Gastroesophageal sphincter (tissue), 4 donors: ENCODE results near the gene FURIN. TPM values are rescaled to one million over a fixed set of nuclear protein-coding genes. Genes with fewer than 3 reads are reported as not detected.

Source experiments
- ATAC-seq: fragments of 150-250 bp; one replicate; pipeline ENCODE4 v1.9.1; 2016; ENCODE audit warnings: mild to moderate bottlenecking, moderate library complexity
- H3K27ac ChIP-seq, 4 donors: fragments of 200-600 bp; sonication (generic) in 3 of 4; 1 replicate in 3 of 4; 2 replicates in 1 of 4; pipeline ENCODE4 v1.5.1; 2016 to 2019
- H3K27me3 ChIP-seq: fragments of 200-600 bp; sonication (generic); one replicate; pipeline ENCODE4 v1.5.1; 2019
- H3K36me3 ChIP-seq, 2 donors: fragments of 200-600 bp; sonication (generic); one replicate each; pipeline ENCODE4 v1.5.1; 2019; ENCODE audit warnings: control low read depth in 1 of 2
- H3K4me1 ChIP-seq, 3 donors: fragments of 200-600 bp; sonication (generic); 1 replicate in 2 of 3; 2 replicates in 1 of 3; pipeline ENCODE4 v1.5.1; 2016 to 2019; ENCODE audit warnings: control low read depth in 2 of 3
- H3K4me3 ChIP-seq, 2 donors: fragments of 200-600 bp; sonication (generic); one replicate each; pipeline ENCODE4 v1.5.1; 2019; ENCODE audit warnings: mild to moderate bottlenecking in 1 of 2, moderate library complexity in 1 of 2
- H3K9me3 ChIP-seq, 3 donors: fragments of 200-600 bp; sonication (generic); one replicate each; pipeline ENCODE4 v1.5.1; 2017 to 2019; ENCODE audit warnings: control low read depth in 2 of 3
- EP300 ChIP-seq: sonication (generic); formaldehyde crosslinking; IDR thresholded peaks from one replicate; pipeline ENCODE4 v1.6.1; 2017; ENCODE audit warnings: antibody characterized with exemption, mild to moderate bottlenecking
- POLR2A ChIP-seq, 2 donors: fragments of 450-650 bp; IDR thresholded peaks; one replicate each; pipeline ENCODE4 v1.6.1; 2017; ENCODE audit warnings: antibody characterized with exemption in 2 of 2, mild to moderate bottlenecking in 2 of 2, moderate library complexity in 1 of 2
- POLR2AphosphoS5 ChIP-seq: sonication (generic); formaldehyde crosslinking; IDR thresholded peaks from one replicate; pipeline ENCODE4 v1.6.1; 2017; ENCODE audit warnings: antibody characterized with exemption
- WGBS, 2 donors: methylation state at CpG; one replicate each; pipeline ENCODE4 v1.1.5; 2018; ENCODE audit warnings: low coverage in 1 of 2; 5-methylcytosine and 5-hydroxymethylcytosine counted together
- total RNA-seq, 4 donors: library from RNA; depleted of rRNA; stranded (reverse); fragments of >200 nt; gene quantifications; one replicate each; pipeline ENCODE4 v1.1.0, GENCODE V29; 2016
- TF ChIP-seq, protein P1 (sequence below), 4 experiments: fragments of 200-600 bp in 2 of 4; fragments of 450-650 bp in 2 of 4; sonication (generic) in 1 of 4; IDR thresholded peaks; one replicate each; pipeline ENCODE4 v1.5.1; 2017 to 2019; ENCODE audit warnings: antibody characterized with exemption in 4 of 4, mild to moderate bottlenecking in 2 of 4, moderate library complexity in 2 of 4

FURIN gene
- total RNA-seq, 4 donors from 2014 or later = 34.1 to 75.4 (median 59.8) TPM

DNA sequence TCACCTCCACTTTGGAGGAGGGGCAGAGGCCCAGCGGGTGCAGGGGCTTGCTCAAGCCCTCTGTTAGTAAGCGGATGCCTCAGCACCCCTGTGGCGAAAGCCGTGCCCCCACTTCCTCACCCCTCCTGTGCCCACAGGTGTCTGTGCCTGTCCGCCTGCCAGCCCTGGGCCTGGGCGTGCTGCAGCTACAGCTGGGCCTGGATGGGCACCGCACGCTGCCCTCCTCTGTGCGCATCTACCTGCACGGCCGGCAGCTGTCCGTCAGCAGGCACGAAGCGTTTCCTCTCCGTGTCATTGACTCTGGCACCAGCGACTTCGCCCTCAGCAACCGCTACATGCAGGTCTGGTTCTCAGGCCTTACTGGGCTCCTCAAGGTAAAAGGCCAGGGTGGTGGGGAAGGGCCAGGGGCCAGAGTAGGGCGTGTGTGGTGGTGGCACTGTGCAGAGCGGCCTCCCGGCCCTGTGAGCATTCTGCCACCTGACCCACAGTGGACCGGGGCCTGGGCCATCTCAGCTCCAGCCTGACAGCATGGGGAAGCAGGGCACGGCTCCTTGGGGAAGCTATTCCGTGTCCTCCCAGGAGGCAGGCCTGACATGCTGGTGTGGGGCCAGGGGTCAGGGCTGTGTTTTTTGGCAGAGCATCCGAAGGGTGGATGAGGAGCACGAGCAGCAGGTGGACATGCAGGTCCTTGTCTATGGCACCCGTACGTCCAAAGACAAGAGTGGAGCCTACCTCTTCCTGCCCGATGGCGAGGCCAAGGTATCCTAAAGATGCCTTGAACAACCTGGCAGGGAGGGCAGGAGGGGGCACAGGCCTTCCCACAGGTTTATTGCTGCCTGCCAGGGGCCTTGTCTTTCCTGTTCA lies 43.8 kb downstream of the FURIN start:
- WGBS, 2 donors = 92% methylated on average over 2 of the region's 30 CpGs; no CpG with 5 or more reads in 1 of the 2 donors
- peaks cover 0 to 18% (median 0%) of the 10 kb centered on the region in 3 donors for H3K4me1 ChIP-seq
- no peak for ATAC-seq
- TF ChIP-seq POLR2A (IDR thresholded peaks at IDR 0.05) (no peak), EP300 (no peak), POLR2AphosphoS5 (no peak)
- TF ChIP-seq, protein P1, sequence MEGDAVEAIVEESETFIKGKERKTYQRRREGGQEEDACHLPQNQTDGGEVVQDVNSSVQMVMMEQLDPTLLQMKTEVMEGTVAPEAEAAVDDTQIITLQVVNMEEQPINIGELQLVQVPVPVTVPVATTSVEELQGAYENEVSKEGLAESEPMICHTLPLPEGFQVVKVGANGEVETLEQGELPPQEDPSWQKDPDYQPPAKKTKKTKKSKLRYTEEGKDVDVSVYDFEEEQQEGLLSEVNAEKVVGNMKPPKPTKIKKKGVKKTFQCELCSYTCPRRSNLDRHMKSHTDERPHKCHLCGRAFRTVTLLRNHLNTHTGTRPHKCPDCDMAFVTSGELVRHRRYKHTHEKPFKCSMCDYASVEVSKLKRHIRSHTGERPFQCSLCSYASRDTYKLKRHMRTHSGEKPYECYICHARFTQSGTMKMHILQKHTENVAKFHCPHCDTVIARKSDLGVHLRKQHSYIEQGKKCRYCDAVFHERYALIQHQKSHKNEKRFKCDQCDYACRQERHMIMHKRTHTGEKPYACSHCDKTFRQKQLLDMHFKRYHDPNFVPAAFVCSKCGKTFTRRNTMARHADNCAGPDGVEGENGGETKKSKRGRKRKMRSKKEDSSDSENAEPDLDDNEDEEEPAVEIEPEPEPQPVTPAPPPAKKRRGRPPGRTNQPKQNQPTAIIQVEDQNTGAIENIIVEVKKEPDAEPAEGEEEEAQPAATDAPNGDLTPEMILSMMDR (IDR thresholded peaks at IDR 0.05) = no peak
- no peaks in the 10 kb centered on the region for H3K27me3 ChIP-seq
- no peak overlapping the region for H3K4me3 ChIP-seq
- H3K36me3 ChIP-seq = peaks cover 0 to 100% of the 10 kb centered on the region in 2 donors
- H3K9me3 ChIP-seq = no peaks in the 10 kb centered on the region
- H3K27ac ChIP-seq = no peak overlapping the region

DNA sequence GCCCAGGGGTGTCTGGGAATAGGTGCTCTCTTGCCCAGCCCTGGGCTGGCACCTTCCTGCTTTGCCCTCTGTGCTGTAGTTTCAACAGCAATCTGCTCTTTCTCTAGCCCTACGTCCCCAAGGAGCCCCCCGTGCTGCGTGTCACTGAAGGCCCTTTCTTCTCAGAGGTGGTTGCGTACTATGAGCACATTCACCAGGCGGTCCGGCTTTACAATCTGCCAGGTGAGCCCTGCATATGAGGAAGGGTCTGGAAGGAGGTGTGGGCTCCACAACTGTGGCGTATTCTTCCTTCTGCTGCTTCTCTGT lies 44.3 kb downstream of the FURIN start:
- Histone ChIP-seq H3K9me3 (no peaks in the 10 kb centered on the region), H3K27me3 (no peaks in the 10 kb centered on the region), H3K36me3 (peaks cover 0 to 100% of the 10 kb centered on the region in 2 donors), H3K27ac (no peak overlapping the region), H3K4me1 (peaks cover 0 to 13% (median 0%) of the 10 kb centered on the region in 3 donors), H3K4me3 (no peak overlapping the region)
- TF ChIP-seq, protein P1 (IDR thresholded peaks at IDR 0.05) = no peak
- TF ChIP-seq POLR2A (IDR thresholded peaks at IDR 0.05) (no peak), EP300 (no peak), POLR2AphosphoS5 (no peak)
- WGBS, 2 donors = 83 to 87% methylated on average over 2 to 3 of the region's 7 CpGs
- no peak for ATAC-seq

DNA sequence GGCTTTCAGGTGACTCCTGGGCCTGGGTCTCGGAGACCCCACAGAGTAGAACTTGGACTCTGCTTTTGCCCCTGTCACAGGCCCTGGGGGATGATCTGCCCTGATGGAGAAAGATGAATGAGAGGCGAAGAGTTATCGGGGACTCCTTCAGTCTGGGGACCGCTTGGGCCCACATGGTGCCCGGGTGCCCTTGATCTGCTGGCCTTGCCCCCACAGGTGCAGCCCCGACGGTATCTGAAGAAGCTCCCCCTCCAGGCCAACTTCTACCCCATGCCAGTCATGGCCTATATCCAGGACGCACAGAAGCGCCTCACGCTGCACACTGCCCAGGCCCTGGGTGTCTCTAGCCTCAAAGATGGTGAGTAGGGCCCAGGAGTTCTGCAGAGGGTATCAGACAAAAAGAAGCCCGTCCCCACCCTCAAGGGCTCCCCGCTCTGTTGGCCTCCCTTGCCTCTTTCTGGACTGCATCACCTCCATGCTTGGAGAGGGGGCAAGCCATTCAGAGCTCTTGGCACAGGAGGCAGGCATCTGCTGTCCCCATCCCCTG lies 45.1 kb downstream of the FURIN start:
- no peaks in the 10 kb centered on the region for H3K9me3 ChIP-seq
- H3K27ac ChIP-seq = no peak overlapping the region
- no peaks in the 10 kb centered on the region for H3K27me3 ChIP-seq
- H3K36me3 ChIP-seq = peaks cover 0 to 100% of the 10 kb centered on the region in 2 donors
- H3K4me3 ChIP-seq = no peak overlapping the region
- no CpG with 5 or more reads among the region's 12 CpGs for WGBS, 2 donors
- TF ChIP-seq, protein P1 (IDR thresholded peaks at IDR 0.05) = no peak
- TF ChIP-seq POLR2A (IDR thresholded peaks at IDR 0.05) (no peak), POLR2AphosphoS5 (no peak), EP300 (no peak)
- no peak for ATAC-seq
- H3K4me1 ChIP-seq = peaks cover 0 to 7% (median 0%) of the 10 kb centered on the region in 3 donors

DNA sequence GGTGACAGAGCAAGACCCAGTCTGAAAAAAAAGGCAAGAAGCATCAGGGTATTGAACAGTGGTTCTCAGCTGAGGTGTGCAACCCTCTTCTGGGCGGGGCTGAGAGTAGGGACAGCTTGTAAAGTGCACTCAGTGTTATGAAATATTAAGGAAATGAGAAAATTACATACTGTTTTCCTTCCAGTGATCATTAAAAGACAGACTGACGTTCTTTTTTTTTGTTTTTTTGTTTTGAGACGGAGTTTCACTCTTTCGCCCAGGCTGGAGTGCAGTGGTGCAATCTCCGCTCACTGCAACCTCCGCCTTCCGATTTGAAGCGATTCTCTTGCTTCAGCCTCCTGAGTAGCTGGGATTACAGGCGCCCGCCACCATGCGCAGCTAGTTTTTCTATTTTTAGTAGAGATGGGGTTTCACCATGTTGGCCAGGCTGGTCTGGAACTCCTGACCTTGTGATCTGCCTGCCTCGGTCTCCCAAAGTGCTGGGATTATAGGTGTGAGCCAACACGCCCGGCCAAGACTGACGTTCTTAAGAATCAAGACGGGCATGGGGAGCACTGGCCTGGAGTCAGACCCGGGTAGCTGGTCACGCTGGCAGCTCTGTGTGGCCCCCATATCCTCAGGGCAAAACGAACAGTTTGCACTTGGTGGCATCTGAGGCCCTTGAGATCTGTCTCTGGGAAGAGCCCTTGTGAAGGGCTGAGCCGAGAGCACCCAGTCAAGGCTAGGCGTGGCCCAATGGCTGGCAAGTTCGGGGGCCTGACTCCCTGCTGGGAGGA lies 46.1 kb downstream of the FURIN start:
- 76 to 86% methylated on average over 5 to 15 of the region's 22 CpGs for WGBS, 2 donors
- no peaks in the 10 kb centered on the region for H3K9me3 ChIP-seq
- peaks cover 0 to 100% of the 10 kb centered on the region in 2 donors for H3K36me3 ChIP-seq
- no peak overlapping the region for H3K27ac ChIP-seq
- no peaks in the 10 kb centered on the region for H3K4me1 ChIP-seq
- H3K27me3 ChIP-seq = no peaks in the 10 kb centered on the region
- no peak for ATAC-seq
- no peak overlapping the region for H3K4me3 ChIP-seq
- TF ChIP-seq, protein P1 (IDR thresholded peaks at IDR 0.05) = no peak
- TF ChIP-seq EP300 = no peak
- no peak for TF ChIP-seq POLR2AphosphoS5
- TF ChIP-seq POLR2A (IDR thresholded peaks at IDR 0.05) = no peak
